K562 (cell line): ENCODE measurements around the gene PBXIP1. TPM values are rescaled to one million over a fixed set of nuclear protein-coding genes. Genes with fewer than 3 reads are reported as not detected.

Source experiments
- HMG20B ChIP-seq: fragments of 250-450 bp; sonication (Bioruptor Pico); IDR thresholded peaks from 2 replicates; pipeline ENCODE4 v1.5.0; 2021; ENCODE audit warnings: mild to moderate bottlenecking
- MTA2 ChIP-seq: fragments of 450-650 bp; IDR thresholded peaks from 2 replicates; pipeline ENCODE4 v1.6.1; 2016; ENCODE audit warnings: low read depth
- NCOR1 ChIP-seq: fragments of 450-650 bp; IDR thresholded peaks from 2 replicates; pipeline ENCODE4 v1.6.1; 2016; ENCODE audit warnings: mild to moderate bottlenecking, moderate library complexity
- ZNF124 ChIP-seq: sonication (generic); formaldehyde crosslinking; IDR thresholded peaks from 2 replicates; pipeline ENCODE4 v1.8.1; 2022; ENCODE audit warnings: missing genetic modification reagents
- ZNF146 ChIP-seq: IDR thresholded peaks from one replicate; pipeline ENCODE4 v1.6.1; 2018; ENCODE audit warnings: missing compliant biosample characterization; ENCODE audit not compliant: unreplicated experiment
- polyA plus RNA-seq, 8 experiments: library from polyadenylated mRNA; depleted of rRNA in 4 of 8; stranded (reverse) in 5 of 8; unstranded in 3 of 8; fragments of >200 nt; fragmentation: Nextera tagmentation in 2 of 8; fragmentation: Illumina TruSeq in 1 of 8; extraction: Ambion mirVana in 2 of 8; extraction: Trizol in 1 of 8; gene quantifications; 2 replicates each; pipeline versions ENCODE4 v1.2.1 to v1.2.3, GENCODE V29; 2011 to 2014; ENCODE audit warnings: inconsistent platforms in 1 of 8, missing spikeins in 1 of 8
- total RNA-seq, 7 experiments: library from RNA; depleted of rRNA in 6 of 7; stranded (reverse); fragments of >200 nt in 6 of 7; fragmentation: Illumina TruSeq in 2 of 7; extraction: Trizol in 2 of 7; gene quantifications; 2 replicates each; pipeline versions ENCODE4 v1.2.1 to v1.2.3, GENCODE V29; 2011 to 2021; ENCODE audit warnings: low replicate concordance in 1 of 7
- TF ChIP-seq, protein P1 (sequence below), 2 experiments: IDR thresholded peaks; 2 replicates each; pipeline ENCODE4 v1.6.1; 2012; ENCODE audit warnings: improper control_type of control experiment in 2 of 2, low read depth in 2 of 2, low read length in 2 of 2, borderline replicate concordance in 1 of 2
- TF ChIP-seq, protein P2 (sequence below): fragments of 450-650 bp; IDR thresholded peaks from 2 replicates; pipeline ENCODE4 v1.6.1; 2018; ENCODE audit not compliant: partially characterized antibody
- TF ChIP-seq, protein P3 (sequence below): sonication (generic); formaldehyde crosslinking; IDR thresholded peaks from 2 replicates; pipeline ENCODE4 v1.8.0; 2022; ENCODE audit warnings: mild to moderate bottlenecking, missing genetic modification reagents
- TF ChIP-seq, protein P4 (sequence below): IDR thresholded peaks from 2 replicates; pipeline ENCODE4 v1.6.1; 2011; ENCODE audit warnings: borderline replicate concordance, low read depth, mild to moderate bottlenecking, moderate library complexity, low read length; ENCODE audit not compliant: insufficient read depth, poor library complexity, severe bottlenecking
- TF ChIP-seq, protein P5 (sequence below): sonication (generic); formaldehyde crosslinking; IDR thresholded peaks from 2 replicates; pipeline ENCODE4 v1.8.1; 2023; ENCODE audit warnings: mild to moderate bottlenecking, missing genetic modification reagents

Gene PBXIP1
- total and polyA plus RNA-seq, 9 of the 15 experiments (the other 6 are each of a cell fraction or from before 2014, with no cell fraction given), result 0.13 to 8.3 (median 5.8) TPM

DNA sequence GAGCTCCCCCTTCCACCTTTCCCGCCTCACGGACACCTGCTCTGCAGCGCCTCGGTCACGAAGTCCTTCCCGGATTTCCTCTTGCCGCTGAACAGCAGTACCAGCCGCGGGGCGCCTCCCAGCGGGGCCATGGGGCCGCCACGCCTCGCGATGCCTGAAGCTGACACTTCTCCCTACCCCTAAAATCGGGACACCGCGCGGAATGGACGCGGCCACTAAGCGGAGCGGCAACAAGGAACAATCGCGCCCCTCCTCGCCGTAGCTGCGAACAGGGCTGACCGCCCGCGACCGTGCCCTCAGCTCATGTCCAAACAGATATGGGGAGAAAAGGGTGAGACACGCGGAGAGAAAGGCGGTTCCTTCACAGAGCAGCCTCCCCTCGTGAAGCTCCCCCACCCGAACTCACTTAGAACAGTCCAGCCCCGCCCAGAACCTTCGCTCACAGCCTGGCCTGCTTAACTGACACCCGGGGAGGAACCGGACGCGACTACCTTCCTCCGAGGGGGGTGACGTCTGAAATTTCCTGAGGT lies 19.3 kb downstream of the PBXIP1 start, which contains the start of gene PMVK (continued):
- TF ChIP-seq, protein P1, sequence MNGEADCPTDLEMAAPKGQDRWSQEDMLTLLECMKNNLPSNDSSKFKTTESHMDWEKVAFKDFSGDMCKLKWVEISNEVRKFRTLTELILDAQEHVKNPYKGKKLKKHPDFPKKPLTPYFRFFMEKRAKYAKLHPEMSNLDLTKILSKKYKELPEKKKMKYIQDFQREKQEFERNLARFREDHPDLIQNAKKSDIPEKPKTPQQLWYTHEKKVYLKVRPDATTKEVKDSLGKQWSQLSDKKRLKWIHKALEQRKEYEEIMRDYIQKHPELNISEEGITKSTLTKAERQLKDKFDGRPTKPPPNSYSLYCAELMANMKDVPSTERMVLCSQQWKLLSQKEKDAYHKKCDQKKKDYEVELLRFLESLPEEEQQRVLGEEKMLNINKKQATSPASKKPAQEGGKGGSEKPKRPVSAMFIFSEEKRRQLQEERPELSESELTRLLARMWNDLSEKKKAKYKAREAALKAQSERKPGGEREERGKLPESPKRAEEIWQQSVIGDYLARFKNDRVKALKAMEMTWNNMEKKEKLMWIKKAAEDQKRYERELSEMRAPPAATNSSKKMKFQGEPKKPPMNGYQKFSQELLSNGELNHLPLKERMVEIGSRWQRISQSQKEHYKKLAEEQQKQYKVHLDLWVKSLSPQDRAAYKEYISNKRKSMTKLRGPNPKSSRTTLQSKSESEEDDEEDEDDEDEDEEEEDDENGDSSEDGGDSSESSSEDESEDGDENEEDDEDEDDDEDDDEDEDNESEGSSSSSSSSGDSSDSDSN (IDR thresholded peaks at IDR 0.05; ENCODE audit: borderline replicate concordance in 1 of 2, low read depth in 2 of 2, low read length in 2 of 2), result peak; percentile 11 to 65; a peak in 1 of 4 replicates
- TF ChIP-seq ZNF146 (peak; percentile 22), HMG20B (CRISPR knock-in tag) (peak; percentile 87; the same call in 1 of the 2 replicates), ZNF124 (CRISPR knock-in tag) (0 out of 2 replicates have a peak, but pooled peaks have one; percentile 73), MTA2 (no peak), NCOR1 (no peak)
- TF ChIP-seq, protein P2, sequence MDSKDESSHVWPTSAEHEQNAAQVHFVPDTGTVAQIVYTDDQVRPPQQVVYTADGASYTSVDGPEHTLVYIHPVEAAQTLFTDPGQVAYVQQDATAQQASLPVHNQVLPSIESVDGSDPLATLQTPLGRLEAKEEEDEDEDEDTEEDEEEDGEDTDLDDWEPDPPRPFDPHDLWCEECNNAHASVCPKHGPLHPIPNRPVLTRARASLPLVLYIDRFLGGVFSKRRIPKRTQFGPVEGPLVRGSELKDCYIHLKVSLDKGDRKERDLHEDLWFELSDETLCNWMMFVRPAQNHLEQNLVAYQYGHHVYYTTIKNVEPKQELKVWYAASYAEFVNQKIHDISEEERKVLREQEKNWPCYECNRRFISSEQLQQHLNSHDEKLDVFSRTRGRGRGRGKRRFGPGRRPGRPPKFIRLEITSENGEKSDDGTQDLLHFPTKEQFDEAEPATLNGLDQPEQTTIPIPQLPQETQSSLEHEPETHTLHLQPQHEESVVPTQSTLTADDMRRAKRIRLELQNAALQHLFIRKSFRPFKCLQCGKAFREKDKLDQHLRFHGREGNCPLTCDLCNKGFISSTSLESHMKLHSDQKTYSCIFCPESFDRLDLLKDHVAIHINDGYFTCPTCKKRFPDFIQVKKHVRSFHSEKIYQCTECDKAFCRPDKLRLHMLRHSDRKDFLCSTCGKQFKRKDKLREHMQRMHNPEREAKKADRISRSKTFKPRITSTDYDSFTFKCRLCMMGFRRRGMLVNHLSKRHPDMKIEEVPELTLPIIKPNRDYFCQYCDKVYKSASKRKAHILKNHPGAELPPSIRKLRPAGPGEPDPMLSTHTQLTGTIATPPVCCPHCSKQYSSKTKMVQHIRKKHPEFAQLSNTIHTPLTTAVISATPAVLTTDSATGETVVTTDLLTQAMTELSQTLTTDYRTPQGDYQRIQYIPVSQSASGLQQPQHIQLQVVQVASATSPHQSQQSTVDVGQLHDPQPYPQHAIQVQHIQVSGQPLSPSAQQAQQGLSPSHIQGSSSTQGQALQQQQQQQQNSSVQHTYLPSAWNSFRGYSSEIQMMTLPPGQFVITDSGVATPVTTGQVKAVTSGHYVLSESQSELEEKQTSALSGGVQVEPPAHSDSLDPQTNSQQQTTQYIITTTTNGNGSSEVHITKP, result peak; percentile 100
- TF ChIP-seq, protein P3, sequence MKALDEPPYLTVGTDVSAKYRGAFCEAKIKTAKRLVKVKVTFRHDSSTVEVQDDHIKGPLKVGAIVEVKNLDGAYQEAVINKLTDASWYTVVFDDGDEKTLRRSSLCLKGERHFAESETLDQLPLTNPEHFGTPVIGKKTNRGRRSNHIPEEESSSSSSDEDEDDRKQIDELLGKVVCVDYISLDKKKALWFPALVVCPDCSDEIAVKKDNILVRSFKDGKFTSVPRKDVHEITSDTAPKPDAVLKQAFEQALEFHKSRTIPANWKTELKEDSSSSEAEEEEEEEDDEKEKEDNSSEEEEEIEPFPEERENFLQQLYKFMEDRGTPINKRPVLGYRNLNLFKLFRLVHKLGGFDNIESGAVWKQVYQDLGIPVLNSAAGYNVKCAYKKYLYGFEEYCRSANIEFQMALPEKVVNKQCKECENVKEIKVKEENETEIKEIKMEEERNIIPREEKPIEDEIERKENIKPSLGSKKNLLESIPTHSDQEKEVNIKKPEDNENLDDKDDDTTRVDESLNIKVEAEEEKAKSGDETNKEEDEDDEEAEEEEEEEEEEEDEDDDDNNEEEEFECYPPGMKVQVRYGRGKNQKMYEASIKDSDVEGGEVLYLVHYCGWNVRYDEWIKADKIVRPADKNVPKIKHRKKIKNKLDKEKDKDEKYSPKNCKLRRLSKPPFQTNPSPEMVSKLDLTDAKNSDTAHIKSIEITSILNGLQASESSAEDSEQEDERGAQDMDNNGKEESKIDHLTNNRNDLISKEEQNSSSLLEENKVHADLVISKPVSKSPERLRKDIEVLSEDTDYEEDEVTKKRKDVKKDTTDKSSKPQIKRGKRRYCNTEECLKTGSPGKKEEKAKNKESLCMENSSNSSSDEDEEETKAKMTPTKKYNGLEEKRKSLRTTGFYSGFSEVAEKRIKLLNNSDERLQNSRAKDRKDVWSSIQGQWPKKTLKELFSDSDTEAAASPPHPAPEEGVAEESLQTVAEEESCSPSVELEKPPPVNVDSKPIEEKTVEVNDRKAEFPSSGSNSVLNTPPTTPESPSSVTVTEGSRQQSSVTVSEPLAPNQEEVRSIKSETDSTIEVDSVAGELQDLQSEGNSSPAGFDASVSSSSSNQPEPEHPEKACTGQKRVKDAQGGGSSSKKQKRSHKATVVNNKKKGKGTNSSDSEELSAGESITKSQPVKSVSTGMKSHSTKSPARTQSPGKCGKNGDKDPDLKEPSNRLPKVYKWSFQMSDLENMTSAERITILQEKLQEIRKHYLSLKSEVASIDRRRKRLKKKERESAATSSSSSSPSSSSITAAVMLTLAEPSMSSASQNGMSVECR (CRISPR knock-in tag), result peak; percentile 83; the same call in 1 of the 2 replicates
- TF ChIP-seq, protein P4, sequence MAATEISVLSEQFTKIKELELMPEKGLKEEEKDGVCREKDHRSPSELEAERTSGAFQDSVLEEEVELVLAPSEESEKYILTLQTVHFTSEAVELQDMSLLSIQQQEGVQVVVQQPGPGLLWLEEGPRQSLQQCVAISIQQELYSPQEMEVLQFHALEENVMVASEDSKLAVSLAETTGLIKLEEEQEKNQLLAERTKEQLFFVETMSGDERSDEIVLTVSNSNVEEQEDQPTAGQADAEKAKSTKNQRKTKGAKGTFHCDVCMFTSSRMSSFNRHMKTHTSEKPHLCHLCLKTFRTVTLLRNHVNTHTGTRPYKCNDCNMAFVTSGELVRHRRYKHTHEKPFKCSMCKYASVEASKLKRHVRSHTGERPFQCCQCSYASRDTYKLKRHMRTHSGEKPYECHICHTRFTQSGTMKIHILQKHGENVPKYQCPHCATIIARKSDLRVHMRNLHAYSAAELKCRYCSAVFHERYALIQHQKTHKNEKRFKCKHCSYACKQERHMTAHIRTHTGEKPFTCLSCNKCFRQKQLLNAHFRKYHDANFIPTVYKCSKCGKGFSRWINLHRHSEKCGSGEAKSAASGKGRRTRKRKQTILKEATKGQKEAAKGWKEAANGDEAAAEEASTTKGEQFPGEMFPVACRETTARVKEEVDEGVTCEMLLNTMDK, result peak; percentile 93
- TF ChIP-seq, protein P5, sequence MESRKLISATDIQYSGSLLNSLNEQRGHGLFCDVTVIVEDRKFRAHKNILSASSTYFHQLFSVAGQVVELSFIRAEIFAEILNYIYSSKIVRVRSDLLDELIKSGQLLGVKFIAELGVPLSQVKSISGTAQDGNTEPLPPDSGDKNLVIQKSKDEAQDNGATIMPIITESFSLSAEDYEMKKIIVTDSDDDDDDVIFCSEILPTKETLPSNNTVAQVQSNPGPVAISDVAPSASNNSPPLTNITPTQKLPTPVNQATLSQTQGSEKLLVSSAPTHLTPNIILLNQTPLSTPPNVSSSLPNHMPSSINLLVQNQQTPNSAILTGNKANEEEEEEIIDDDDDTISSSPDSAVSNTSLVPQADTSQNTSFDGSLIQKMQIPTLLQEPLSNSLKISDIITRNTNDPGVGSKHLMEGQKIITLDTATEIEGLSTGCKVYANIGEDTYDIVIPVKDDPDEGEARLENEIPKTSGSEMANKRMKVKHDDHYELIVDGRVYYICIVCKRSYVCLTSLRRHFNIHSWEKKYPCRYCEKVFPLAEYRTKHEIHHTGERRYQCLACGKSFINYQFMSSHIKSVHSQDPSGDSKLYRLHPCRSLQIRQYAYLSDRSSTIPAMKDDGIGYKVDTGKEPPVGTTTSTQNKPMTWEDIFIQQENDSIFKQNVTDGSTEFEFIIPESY (CRISPR knock-in tag), result peak; percentile 94
